ENCODE data around the gene HADHA.

- TF ChIP-seq POLR2A (IDR thresholded peaks at IDR 0.05): no peak
- TF ChIP-seq, protein P1, sequence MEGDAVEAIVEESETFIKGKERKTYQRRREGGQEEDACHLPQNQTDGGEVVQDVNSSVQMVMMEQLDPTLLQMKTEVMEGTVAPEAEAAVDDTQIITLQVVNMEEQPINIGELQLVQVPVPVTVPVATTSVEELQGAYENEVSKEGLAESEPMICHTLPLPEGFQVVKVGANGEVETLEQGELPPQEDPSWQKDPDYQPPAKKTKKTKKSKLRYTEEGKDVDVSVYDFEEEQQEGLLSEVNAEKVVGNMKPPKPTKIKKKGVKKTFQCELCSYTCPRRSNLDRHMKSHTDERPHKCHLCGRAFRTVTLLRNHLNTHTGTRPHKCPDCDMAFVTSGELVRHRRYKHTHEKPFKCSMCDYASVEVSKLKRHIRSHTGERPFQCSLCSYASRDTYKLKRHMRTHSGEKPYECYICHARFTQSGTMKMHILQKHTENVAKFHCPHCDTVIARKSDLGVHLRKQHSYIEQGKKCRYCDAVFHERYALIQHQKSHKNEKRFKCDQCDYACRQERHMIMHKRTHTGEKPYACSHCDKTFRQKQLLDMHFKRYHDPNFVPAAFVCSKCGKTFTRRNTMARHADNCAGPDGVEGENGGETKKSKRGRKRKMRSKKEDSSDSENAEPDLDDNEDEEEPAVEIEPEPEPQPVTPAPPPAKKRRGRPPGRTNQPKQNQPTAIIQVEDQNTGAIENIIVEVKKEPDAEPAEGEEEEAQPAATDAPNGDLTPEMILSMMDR (IDR thresholded peaks at IDR 0.05): no peak
These were observed 56.8 kb downstream of the HADHA start for GRCh38 chr2:26187537-26188104.

Measured in transverse colon (tissue), 3 donors.